Endothelial cell of umbilical vein (primary cell): ENCODE results near the gene CYBC1. TPM values are rescaled to one million over a fixed set of nuclear protein-coding genes. Genes with fewer than 3 reads are reported as not detected.

Source experiments
- BruUV-seq: library from RNA; stranded (reverse); fragments of 400-500 nt; replicated peaks from 2 replicates; lab custom pipeline; 2021; lab: Mats Ljungman, UMichigan
- CTCF ChIA-PET: fragments of 300-600, 350-600 bp; sonication (Branson Sonifier 250); formaldehyde crosslinking; loops from one replicate; lab custom pipeline; 2021; ENCODE audit warnings: antibody characterized with exemption, inconsistent platforms; lab: Charles Lee
- POLR2A ChIA-PET: fragments of 300-600, 350-600 bp; sonication (Branson Sonifier 250); formaldehyde crosslinking; loops from one replicate; lab custom pipeline; 2021; ENCODE audit warnings: antibody characterized with exemption, inconsistent platforms; lab: Charles Lee
- DNase-seq: peaks from one replicate; pipeline ENCODE4 v3.0.0-alpha.2; 2011; ENCODE audit warnings: low read depth, low spot score
- FAIRE-seq: peaks from 2 replicates; lab custom pipeline; 2011; peaks lifted over from hg19 to GRCh38; lab: Jason Lieb, UNC
- H2AFZ ChIP-seq: 2 replicates; pipeline ENCODE4 v1.6.0; 2012; ENCODE audit warnings: low read depth, low read length, control low read depth, inconsistent platforms
- H3K27ac ChIP-seq: 2 replicates; pipeline ENCODE4 v1.5.1; 2011; ENCODE audit warnings: low read depth, mild to moderate bottlenecking, control low read depth, low read length, moderate library complexity; ENCODE audit not compliant: insufficient read depth
- H3K27me3 ChIP-seq, 2 experiments: 2 replicates each; pipeline versions ENCODE4 v1.6.0 to v1.6.1; 2011; ENCODE audit warnings: low read length in 2 of 2, mixed read lengths in 1 of 2; ENCODE audit not compliant: control insufficient read depth in 2 of 2, insufficient read depth in 2 of 2
- H3K36me3 ChIP-seq, 2 experiments: 2 replicates in 1 of 2; 3 replicates in 1 of 2; pipeline ENCODE4 v1.5.1; 2011; ENCODE audit warnings: low read length in 2 of 2, mild to moderate bottlenecking in 1 of 2, moderate library complexity in 1 of 2; ENCODE audit not compliant: control insufficient read depth in 2 of 2, insufficient read depth in 2 of 2; ENCODE audit errors: extremely low read depth in 1 of 2
- H3K4me1 ChIP-seq: 3 replicates; pipeline ENCODE4 v1.5.1; 2011; ENCODE audit warnings: mild to moderate bottlenecking, low read length; ENCODE audit not compliant: control insufficient read depth, insufficient read depth; ENCODE audit errors: extremely low read depth
- H3K4me2 ChIP-seq: 2 replicates; pipeline ENCODE4 v1.6.1; 2011; ENCODE audit warnings: low read length, control low read depth, mixed read lengths; ENCODE audit not compliant: insufficient read depth
- H3K4me3 ChIP-seq, 3 experiments: fragments of 200-600 bp in 1 of 3; sonication (generic), shearing (Covaris generic) in 1 of 3; replicated peaks in 1 of 3; 2 replicates each; pipeline ENCODE4 v1.5.1; 2011 to 2016; ENCODE audit warnings: control low read depth in 3 of 3, low read length in 3 of 3, mild to moderate bottlenecking in 2 of 3, inconsistent platforms in 1 of 3, low read depth in 1 of 3, moderate library complexity in 1 of 3; ENCODE audit not compliant: insufficient read depth in 1 of 3
- H3K79me2 ChIP-seq: 2 replicates; pipeline ENCODE4 v1.6.0; 2012; ENCODE audit warnings: low read length, inconsistent platforms; ENCODE audit not compliant: control insufficient read depth, insufficient read depth
- H3K9ac ChIP-seq: replicated peaks from 2 replicates; pipeline ENCODE3; 2011; ENCODE audit warnings: low read length, control low read depth; ENCODE audit not compliant: insufficient read depth; ENCODE audit errors: extremely low read depth
- H3K9me1 ChIP-seq: replicated peaks from 3 replicates; pipeline ENCODE4 v1.6.0; 2011; ENCODE audit warnings: mild to moderate bottlenecking, low read length; ENCODE audit not compliant: control insufficient read depth, insufficient read depth; ENCODE audit errors: extremely low read depth
- H3K9me3 ChIP-seq: replicated peaks from 2 replicates; pipeline ENCODE4 v1.5.1; 2012; ENCODE audit warnings: low read length, inconsistent platforms; ENCODE audit not compliant: control insufficient read depth, insufficient read depth
- H4K20me1 ChIP-seq: replicated peaks from 2 replicates; pipeline ENCODE3; 2011; ENCODE audit warnings: mild to moderate bottlenecking, low read length; ENCODE audit not compliant: control insufficient read depth, insufficient read depth; ENCODE audit errors: extremely low read depth
- EZH2 ChIP-seq: IDR thresholded peaks from 2 replicates; pipeline ENCODE4 v1.6.1; 2012; ENCODE audit warnings: borderline replicate concordance, low read depth, mild to moderate bottlenecking, moderate library complexity, low read length, inconsistent platforms; ENCODE audit not compliant: severe bottlenecking
- FOS ChIP-seq: IDR thresholded peaks from 2 replicates; pipeline ENCODE4 v1.6.1; 2011; ENCODE audit warnings: mild to moderate bottlenecking, low read length, moderate library complexity, borderline replicate concordance; ENCODE audit not compliant: insufficient read depth
- GATA2 ChIP-seq: IDR thresholded peaks from 2 replicates; pipeline ENCODE4 v1.7.0; 2011; ENCODE audit warnings: low read depth, mild to moderate bottlenecking, moderate library complexity, mixed read lengths, low read length; ENCODE audit not compliant: insufficient read length, insufficient read depth
- JUN ChIP-seq: IDR thresholded peaks from 2 replicates; pipeline ENCODE4 v1.6.1; 2011; ENCODE audit warnings: borderline replicate concordance, low read depth; ENCODE audit not compliant: insufficient read length, insufficient read depth
- MAX ChIP-seq: IDR thresholded peaks from 2 replicates; pipeline ENCODE4 v1.6.1; 2011; ENCODE audit not compliant: insufficient read depth, insufficient read length
- MYC ChIP-seq: IDR thresholded peaks from one replicate; pipeline ENCODE4 v1.6.1; 2011; ENCODE audit warnings: mild to moderate bottlenecking, low read depth, low read length
- POLR2A ChIP-seq: IDR thresholded peaks from 2 replicates; pipeline ENCODE4 v1.6.1; 2012; ENCODE audit warnings: low read depth, mild to moderate bottlenecking, control low read depth, low read length
- POLR2AphosphoS5 ChIP-seq: IDR thresholded peaks from 2 replicates; pipeline ENCODE4 v1.6.1; 2012; ENCODE audit warnings: low read depth, mild to moderate bottlenecking, control low read depth, low read length, moderate library complexity; ENCODE audit not compliant: insufficient read depth
- dilution Hi-C: fragments of 300-500 bp; cut with MboI; formaldehyde crosslinking; loops from one replicate; pipeline ENCODE4 v1.15.0; 2019; ENCODE audit warnings: low sequenced_read_pairs; ENCODE audit not compliant: extremely low pct_ligation_motif_present
- intact Hi-C: fragments of 100-400 bp; cut with micrococcal nuclease; formaldehyde crosslinking; loops from one replicate; pipeline ENCODE4 v1.10.0; 2022
- polyA plus RNA-seq, 4 experiments: library from polyadenylated mRNA; depleted of rRNA in 3 of 4; stranded (reverse) in 3 of 4; unstranded in 1 of 4; fragments of >200 nt; gene quantifications; 2 replicates each; pipeline versions ENCODE4 v1.2.1 to v1.2.3, GENCODE V29; 2011 to 2012; ENCODE audit warnings: missing spikeins in 1 of 4
- total RNA-seq: library from RNA; stranded (reverse); gene quantifications from 2 replicates; pipeline ENCODE4 v1.2.3, GENCODE V29; 2021
- TF ChIP-seq, protein P1 (sequence below), 2 donors: IDR thresholded peaks; 1 replicate in 1 of 2; 2 replicates in 1 of 2; pipeline ENCODE4 v1.5.1; 2011; ENCODE audit warnings: low read length in 2 of 2, mild to moderate bottlenecking in 2 of 2, moderate library complexity in 2 of 2, control low read depth in 1 of 2, inconsistent platforms in 1 of 2, low read depth in 1 of 2; ENCODE audit not compliant: insufficient read depth in 1 of 2; ENCODE audit errors: extremely low read depth in 1 of 2

The CYBC1 gene
- total and polyA plus RNA-seq, 2 donors (not counting 3 experiments of a cell fraction or from before 2014, with no cell fraction given): 71.8 to 81.5 TPM

GRCh38 chr17:82403662-82404660 lies 46.6 kb downstream of the CYBC1 start:
- H3K27ac ChIP-seq: no peak overlapping the region
- no peaks in the 10 kb centered on the region for H3K9me1 ChIP-seq
- no TSS peak for BruUV-seq
- no peak for DNase-seq
- no peaks in the 10 kb centered on the region for H3K36me3 ChIP-seq
- H3K4me1 ChIP-seq: no peaks in the 10 kb centered on the region
- no peaks in the 10 kb centered on the region for H4K20me1 ChIP-seq
- H3K9me3 ChIP-seq: no peaks in the 10 kb centered on the region
- H3K79me2 ChIP-seq: no peaks in the 10 kb centered on the region
- no peak overlapping the region for H3K9ac ChIP-seq
- intact Hi-C loops (no loop called here), dilution Hi-C loops (no loop called here)
- TF ChIP-seq, protein P1, sequence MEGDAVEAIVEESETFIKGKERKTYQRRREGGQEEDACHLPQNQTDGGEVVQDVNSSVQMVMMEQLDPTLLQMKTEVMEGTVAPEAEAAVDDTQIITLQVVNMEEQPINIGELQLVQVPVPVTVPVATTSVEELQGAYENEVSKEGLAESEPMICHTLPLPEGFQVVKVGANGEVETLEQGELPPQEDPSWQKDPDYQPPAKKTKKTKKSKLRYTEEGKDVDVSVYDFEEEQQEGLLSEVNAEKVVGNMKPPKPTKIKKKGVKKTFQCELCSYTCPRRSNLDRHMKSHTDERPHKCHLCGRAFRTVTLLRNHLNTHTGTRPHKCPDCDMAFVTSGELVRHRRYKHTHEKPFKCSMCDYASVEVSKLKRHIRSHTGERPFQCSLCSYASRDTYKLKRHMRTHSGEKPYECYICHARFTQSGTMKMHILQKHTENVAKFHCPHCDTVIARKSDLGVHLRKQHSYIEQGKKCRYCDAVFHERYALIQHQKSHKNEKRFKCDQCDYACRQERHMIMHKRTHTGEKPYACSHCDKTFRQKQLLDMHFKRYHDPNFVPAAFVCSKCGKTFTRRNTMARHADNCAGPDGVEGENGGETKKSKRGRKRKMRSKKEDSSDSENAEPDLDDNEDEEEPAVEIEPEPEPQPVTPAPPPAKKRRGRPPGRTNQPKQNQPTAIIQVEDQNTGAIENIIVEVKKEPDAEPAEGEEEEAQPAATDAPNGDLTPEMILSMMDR (IDR thresholded peaks at IDR 0.05; ENCODE audit: extremely low read depth in 1 of 2, insufficient read depth in 1 of 2, low read depth in 1 of 2, low read length in 2 of 2): no peak
- TF ChIP-seq POLR2AphosphoS5 (no peak), POLR2A (no peak), EZH2 (no peak), FOS (no peak), JUN (no peak), GATA2 (no peak), MYC (no peak), MAX (no peak)
- H3K4me2 ChIP-seq: no peak overlapping the region
- no peak overlapping the region for H2AFZ ChIP-seq
- CTCF ChIA-PET: interaction anchor here (0.7 kb wide), 1 partner anchor 365 kb away, joined by 3 read pairs; no protein-coding TSS in a partner anchor
- POLR2A ChIA-PET: no interaction called here
- FAIRE-seq: no peak
- no peak overlapping the region for H3K4me3 ChIP-seq
- no peaks in the 10 kb centered on the region for H3K27me3 ChIP-seq
